Nephron (organoid): ENCODE data around the gene CASP1.

Experiments used
- H3K27ac Mint-ChIP-seq, 3 experiments: 2 replicates each; pipeline ENCODE4 v1.8.0; 2020; ENCODE audit warnings: mixed read lengths in 3 of 3, mild to moderate bottlenecking in 2 of 3, moderate library complexity in 1 of 3
- H3K27me3 Mint-ChIP-seq: 2 replicates; pipeline ENCODE4 v1.8.0; 2021; ENCODE audit warnings: low read depth, mild to moderate bottlenecking, moderate library complexity, mixed read lengths
- H3K36me3 Mint-ChIP-seq: 2 replicates; pipeline ENCODE4 v1.8.0; 2020; ENCODE audit warnings: low read depth, mixed read lengths
- H3K4me1 Mint-ChIP-seq: 2 replicates; pipeline ENCODE4 v1.8.0; 2020; ENCODE audit warnings: mixed read lengths
- H3K4me3 Mint-ChIP-seq, 3 experiments: 2 replicates each; pipeline ENCODE4 v1.8.0; 2020; ENCODE audit warnings: mild to moderate bottlenecking in 3 of 3, mixed read lengths in 3 of 3, moderate library complexity in 2 of 3
- H3K9me3 Mint-ChIP-seq: 2 replicates; pipeline ENCODE4 v1.8.0; 2020; ENCODE audit warnings: mixed read lengths
- CTCF ChIP-seq, 3 experiments: fragments of 200-600 bp; sonication (generic); IDR thresholded peaks; one replicate each; pipeline ENCODE4 v1.5.0; 2021; ENCODE audit warnings: antibody characterized with exemption in 3 of 3; ENCODE audit not compliant: unreplicated experiment in 3 of 3

The CASP1 gene

DNA sequence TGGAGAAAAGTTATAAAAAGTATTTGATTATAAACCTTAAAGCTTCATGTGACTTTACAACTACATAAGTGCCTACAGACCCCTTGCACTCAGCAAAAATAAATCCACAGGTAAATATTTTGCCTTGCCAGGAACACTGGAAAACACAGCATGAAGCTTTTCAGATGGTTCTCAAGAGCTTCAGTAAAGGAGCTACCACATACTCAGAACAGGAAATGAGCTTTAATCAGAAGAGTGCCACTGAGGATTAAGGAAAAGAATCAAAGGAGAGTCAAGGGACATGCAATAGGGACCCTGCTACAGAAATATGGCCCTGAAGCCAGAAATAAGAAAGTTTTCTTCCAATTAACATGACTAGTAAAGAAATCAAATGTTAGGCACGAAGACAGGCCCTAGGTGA, 1.2 kb downstream of the CASP1 start:
- no peaks in the 10 kb centered on the region for H3K36me3 Mint-ChIP-seq
- TF ChIP-seq CTCF (IDR thresholded peaks at IDR 0.05; ENCODE audit: unreplicated experiment in 3 of 3), result no peak
- no peak overlapping the region for H3K4me3 Mint-ChIP-seq
- peaks cover 5% of the 10 kb centered on the region for H3K9me3 Mint-ChIP-seq
- no peak overlapping the region for H3K27ac Mint-ChIP-seq
- no peaks in the 10 kb centered on the region for H3K4me1 Mint-ChIP-seq
- H3K27me3 Mint-ChIP-seq, result no peaks in the 10 kb centered on the region

DNA sequence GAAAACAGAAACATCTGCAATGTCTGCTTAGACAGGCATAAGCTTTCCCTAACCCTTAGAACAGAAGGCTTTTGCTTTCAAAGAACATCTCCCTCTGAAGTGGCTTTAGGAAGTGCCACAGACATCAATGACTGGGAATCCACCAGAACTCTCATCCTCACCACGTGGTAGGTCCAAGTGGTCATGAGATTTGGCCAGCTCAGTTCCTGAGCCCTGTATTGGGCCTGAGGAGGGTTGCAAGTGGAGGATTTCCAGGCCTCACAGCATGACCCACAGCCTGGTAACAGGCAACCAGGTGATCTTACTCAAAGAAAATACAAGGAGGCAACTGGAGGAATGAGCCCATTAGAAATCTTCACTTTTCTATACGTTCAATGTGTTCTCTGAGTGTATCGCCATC, 1.6 kb downstream of the CASP1 start:
- no peak overlapping the region for H3K27ac Mint-ChIP-seq
- H3K36me3 Mint-ChIP-seq, result no peaks in the 10 kb centered on the region
- no peaks in the 10 kb centered on the region for H3K27me3 Mint-ChIP-seq
- peaks cover 5% of the 10 kb centered on the region for H3K9me3 Mint-ChIP-seq
- no peak for TF ChIP-seq CTCF (IDR thresholded peaks at IDR 0.05; ENCODE audit: unreplicated experiment in 3 of 3)
- H3K4me1 Mint-ChIP-seq, result no peaks in the 10 kb centered on the region
- H3K4me3 Mint-ChIP-seq, result no peak overlapping the region

DNA sequence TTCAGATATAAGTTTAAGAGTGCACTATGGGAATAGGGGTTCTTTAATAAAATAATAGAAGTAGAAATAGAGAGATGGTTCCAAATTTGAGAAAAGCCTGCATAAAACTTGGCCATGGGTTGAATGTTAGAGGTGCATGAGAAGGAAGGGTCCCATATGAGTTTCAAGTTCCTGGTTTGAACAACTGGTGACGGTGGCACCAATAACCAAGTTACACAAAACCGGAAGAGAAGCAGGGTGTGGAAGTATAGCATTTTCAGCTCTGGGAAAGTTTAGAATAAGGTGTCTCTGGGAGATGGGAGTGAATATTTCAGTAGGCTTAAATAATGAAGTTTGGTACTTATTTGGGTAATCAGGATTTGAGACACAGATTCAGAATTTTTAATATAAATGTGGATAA, 2.4 kb downstream of the CASP1 start:
- H3K4me1 Mint-ChIP-seq, result no peaks in the 10 kb centered on the region
- H3K36me3 Mint-ChIP-seq, result no peaks in the 10 kb centered on the region
- no peak for TF ChIP-seq CTCF (IDR thresholded peaks at IDR 0.05; ENCODE audit: unreplicated experiment in 3 of 3)

GRCh38 chr11:105027678-105028077, 7.3 kb downstream of the CASP1 start:
- TF ChIP-seq CTCF (IDR thresholded peaks at IDR 0.05; ENCODE audit: unreplicated experiment in 3 of 3), result no peak
- Mint-ChIP-seq H3K36me3 (no peaks in the 10 kb centered on the region), H3K27me3 (no peaks in the 10 kb centered on the region), H3K4me1 (no peaks in the 10 kb centered on the region), H3K9me3 (peaks cover 2% of the 10 kb centered on the region), H3K27ac (no peak overlapping the region), H3K4me3 (no peak overlapping the region)

More for the DNA sequence above, 2.4 kb downstream of the CASP1 start:
- no peaks in the 10 kb centered on the region for H3K27me3 Mint-ChIP-seq
- H3K4me3 Mint-ChIP-seq, result no peak overlapping the region
- H3K9me3 Mint-ChIP-seq, result peaks cover 5% of the 10 kb centered on the region
- H3K27ac Mint-ChIP-seq, result no peak overlapping the region

GRCh38 chr11:105024394-105024793, 10.6 kb downstream of the CASP1 start:
- Mint-ChIP-seq H3K4me3 (no peak overlapping the region), H3K27ac (no peak overlapping the region), H3K4me1 (no peaks in the 10 kb centered on the region), H3K36me3 (no peaks in the 10 kb centered on the region), H3K9me3 (peaks cover 2% of the 10 kb centered on the region), H3K27me3 (no peaks in the 10 kb centered on the region)
- no peak for TF ChIP-seq CTCF (IDR thresholded peaks at IDR 0.05; ENCODE audit: unreplicated experiment in 3 of 3)

DNA sequence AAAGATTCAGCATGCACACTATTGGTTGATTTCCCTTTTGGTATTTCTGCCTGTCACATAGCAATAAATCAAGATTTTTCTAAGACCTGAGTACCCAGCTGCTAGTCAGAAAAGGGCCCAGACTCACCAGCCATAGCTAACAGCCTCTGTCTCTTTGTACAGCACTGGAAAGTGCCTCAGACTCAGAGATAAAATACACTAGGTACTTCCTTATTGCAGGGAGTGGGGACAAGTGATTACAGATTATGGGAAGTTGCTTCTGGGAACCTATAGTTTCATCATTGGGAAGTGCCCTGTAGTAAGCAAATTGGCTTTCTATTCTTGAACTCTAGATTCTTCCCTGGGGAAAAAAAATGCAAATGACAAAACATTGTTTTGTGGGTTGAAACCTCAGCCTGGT, 11.9 kb downstream of the CASP1 start, which contains the start of gene CASP5:
TSS of gene CASP5 (minus strand) at position 166 of the 400 bp plus-strand sequence. CDS start at position 134, 32 bp downstream.
- Mint-ChIP-seq H3K4me1 (no peaks in the 10 kb centered on the region), H3K9me3 (peaks cover 2% of the 10 kb centered on the region), H3K4me3 (no peak within 1 kb of the TSS), H3K27me3 (no peaks in the 10 kb centered on the region), H3K27ac (no peak within 1 kb of the TSS), H3K36me3 (no peaks in the 10 kb centered on the region)
- TF ChIP-seq CTCF (IDR thresholded peaks at IDR 0.05; ENCODE audit: unreplicated experiment in 3 of 3), result no peak
